Mesothelial cell of epicardium (in vitro differentiated cells): ENCODE measurements around the gene SSBP4. TPM values are rescaled to one million over a fixed set of nuclear protein-coding genes. Genes with fewer than 3 reads are reported as not detected.

ENCODE experiments used
- DNase-seq, 2 experiments: peaks; one replicate each; pipeline ENCODE4 v3.0.0; 2021; ENCODE audit warnings: low spot score in 2 of 2; ENCODE audit not compliant: unreplicated experiment in 2 of 2
- H3K27ac Mint-ChIP-seq: 2 replicates; pipeline ENCODE4 v1.8.0; 2021; ENCODE audit warnings: mixed read lengths
- H3K27me3 Mint-ChIP-seq: 2 replicates; pipeline ENCODE4 v1.8.0; 2021; ENCODE audit warnings: low read depth, mixed read lengths
- H3K36me3 Mint-ChIP-seq: 2 replicates; pipeline ENCODE4 v1.8.0; 2021; ENCODE audit warnings: mixed read lengths
- H3K4me1 Mint-ChIP-seq: 2 replicates; pipeline ENCODE4 v1.8.0; 2021; ENCODE audit warnings: mixed read lengths
- H3K4me3 Mint-ChIP-seq: 2 replicates; pipeline ENCODE4 v1.8.0; 2021; ENCODE audit warnings: mild to moderate bottlenecking, moderate library complexity, mixed read lengths
- H3K9me3 Mint-ChIP-seq: 2 replicates; pipeline ENCODE4 v1.8.0; 2021; ENCODE audit warnings: mixed read lengths
- total RNA-seq: library from RNA; stranded (reverse); gene quantifications from 3 replicates; pipeline ENCODE4 v1.2.1, GENCODE V29; 2021
- TF ChIP-seq, protein P1 (sequence below): fragments of 200-600 bp; sonication (generic); IDR thresholded peaks from one replicate; pipeline ENCODE4 v1.5.0; 2021; ENCODE audit warnings: antibody characterized with exemption; ENCODE audit not compliant: unreplicated experiment

Gene SSBP4
- 120 to 123 TPM (median 121 TPM) in 3 replicates for total RNA-seq

DNA sequence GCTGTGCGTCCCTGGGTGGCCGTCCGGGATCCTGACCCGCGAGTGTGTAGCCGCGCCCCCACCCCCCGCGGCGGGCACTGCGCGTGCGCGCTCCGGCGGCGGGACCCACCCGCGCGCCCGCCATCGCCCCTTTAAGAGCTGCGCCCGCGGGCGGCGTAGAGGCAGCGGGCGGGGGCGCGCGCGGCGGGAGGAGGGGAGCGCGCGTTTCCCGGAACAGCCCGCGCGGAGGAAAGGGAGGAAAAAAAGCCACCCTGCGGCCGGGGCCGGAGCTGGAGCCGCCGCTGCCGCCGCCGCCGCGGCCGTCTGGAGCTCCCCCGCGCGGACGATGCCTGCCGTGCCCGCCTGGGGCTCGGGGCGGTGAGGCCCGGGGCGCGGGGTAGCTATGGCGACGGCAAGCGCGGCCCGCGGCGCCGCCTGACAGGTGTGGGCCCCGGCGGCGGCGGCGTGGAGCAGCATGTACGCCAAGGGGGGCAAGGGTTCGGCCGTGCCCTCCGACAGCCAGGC lies at the start of gene SSBP4:
Gene SSBP4, plus strand, starts transcription at position 204 of the 504 bp plus-strand sequence. Its CDS starts 251 bp downstream, at position 455.
- Mint-ChIP-seq H3K27ac (peak within 1 kb of the TSS; percentile 92), H3K27me3 (no peaks in the 10 kb centered on the region), H3K4me3 (peak within 1 kb of the TSS; percentile 75), H3K36me3 (no peaks in the 10 kb centered on the region), H3K4me1 (peaks cover 68% of the 10 kb centered on the region), H3K9me3 (no peaks in the 10 kb centered on the region)
- TF ChIP-seq, protein P1, sequence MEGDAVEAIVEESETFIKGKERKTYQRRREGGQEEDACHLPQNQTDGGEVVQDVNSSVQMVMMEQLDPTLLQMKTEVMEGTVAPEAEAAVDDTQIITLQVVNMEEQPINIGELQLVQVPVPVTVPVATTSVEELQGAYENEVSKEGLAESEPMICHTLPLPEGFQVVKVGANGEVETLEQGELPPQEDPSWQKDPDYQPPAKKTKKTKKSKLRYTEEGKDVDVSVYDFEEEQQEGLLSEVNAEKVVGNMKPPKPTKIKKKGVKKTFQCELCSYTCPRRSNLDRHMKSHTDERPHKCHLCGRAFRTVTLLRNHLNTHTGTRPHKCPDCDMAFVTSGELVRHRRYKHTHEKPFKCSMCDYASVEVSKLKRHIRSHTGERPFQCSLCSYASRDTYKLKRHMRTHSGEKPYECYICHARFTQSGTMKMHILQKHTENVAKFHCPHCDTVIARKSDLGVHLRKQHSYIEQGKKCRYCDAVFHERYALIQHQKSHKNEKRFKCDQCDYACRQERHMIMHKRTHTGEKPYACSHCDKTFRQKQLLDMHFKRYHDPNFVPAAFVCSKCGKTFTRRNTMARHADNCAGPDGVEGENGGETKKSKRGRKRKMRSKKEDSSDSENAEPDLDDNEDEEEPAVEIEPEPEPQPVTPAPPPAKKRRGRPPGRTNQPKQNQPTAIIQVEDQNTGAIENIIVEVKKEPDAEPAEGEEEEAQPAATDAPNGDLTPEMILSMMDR = no peak
- DNase-seq = peak; percentile 71 to 77

DNA sequence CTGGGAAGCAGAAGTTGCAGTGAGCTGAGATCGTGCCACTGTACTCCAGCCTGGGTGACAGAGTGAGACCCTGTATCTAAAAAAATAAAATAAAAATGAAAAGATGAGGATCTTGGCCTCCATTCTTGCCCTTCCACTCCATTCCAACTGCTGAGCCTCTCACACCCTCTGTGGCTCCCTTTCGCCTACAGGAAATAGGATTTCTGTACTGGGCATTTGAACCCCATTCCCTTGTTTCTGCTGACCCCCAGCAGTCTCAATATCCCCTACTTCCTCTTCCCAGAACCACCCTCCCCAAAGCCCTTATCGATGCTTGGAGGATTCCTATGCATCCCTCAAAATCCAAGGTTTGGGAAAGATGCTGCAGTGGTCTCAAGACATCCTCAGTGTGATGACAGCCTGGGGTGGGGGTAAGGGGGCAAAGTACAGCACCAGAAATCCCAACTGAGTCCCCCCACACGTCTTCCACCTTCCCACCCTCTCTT lies 45.7 kb upstream of the SSBP4 start:
- TF ChIP-seq, protein P1 = no peak
- Mint-ChIP-seq H3K4me1 (peaks cover 23% of the 10 kb centered on the region), H3K36me3 (no peaks in the 10 kb centered on the region), H3K27ac (peak overlapping the region; percentile 97), H3K4me3 (no peak overlapping the region), H3K9me3 (no peaks in the 10 kb centered on the region), H3K27me3 (no peaks in the 10 kb centered on the region)
- no peak for DNase-seq

DNA sequence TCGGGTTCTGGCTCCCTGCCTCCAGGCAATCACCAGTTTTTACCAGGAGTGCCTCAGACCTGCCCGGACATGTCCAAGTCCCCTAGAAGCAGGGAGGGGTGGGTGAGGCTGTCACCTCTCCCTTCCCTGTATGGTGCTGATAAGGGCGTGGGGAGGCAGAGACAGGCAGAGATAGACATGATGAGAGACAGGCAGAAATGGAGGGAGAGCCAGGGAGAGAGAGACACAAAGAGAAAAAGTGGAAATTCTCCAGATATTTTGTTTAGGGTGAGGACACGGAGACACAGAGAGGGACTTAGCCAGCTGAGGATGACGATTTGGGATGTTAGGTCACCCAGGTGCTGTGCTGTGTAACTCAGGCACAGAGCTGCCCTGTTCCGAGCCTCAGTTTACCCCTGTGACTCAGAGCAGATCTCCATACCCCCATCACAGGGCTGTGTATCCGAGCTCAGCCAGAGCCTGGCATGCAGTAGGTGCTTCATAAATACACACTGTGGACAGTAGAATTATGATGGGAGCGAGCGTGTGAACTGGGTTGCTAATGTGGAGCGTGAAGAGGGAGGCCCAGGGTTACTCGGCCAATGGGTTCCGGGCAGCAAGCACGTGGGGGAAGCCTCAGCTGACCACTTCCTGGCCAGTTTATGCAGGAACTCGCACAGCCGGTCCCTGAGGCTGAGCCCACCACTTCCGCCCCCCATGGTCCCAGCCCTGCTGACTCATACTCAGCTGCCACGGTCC lies 45.1 kb upstream of the SSBP4 start:
- TF ChIP-seq, protein P1 = no peak
- Mint-ChIP-seq H3K36me3 (no peaks in the 10 kb centered on the region), H3K27me3 (no peaks in the 10 kb centered on the region), H3K4me3 (no peak overlapping the region), H3K9me3 (no peaks in the 10 kb centered on the region), H3K4me1 (peaks cover 24% of the 10 kb centered on the region), H3K27ac (peak overlapping the region; percentile 97)
- DNase-seq = peak in 1 of 2 experiments; percentile 53

DNA sequence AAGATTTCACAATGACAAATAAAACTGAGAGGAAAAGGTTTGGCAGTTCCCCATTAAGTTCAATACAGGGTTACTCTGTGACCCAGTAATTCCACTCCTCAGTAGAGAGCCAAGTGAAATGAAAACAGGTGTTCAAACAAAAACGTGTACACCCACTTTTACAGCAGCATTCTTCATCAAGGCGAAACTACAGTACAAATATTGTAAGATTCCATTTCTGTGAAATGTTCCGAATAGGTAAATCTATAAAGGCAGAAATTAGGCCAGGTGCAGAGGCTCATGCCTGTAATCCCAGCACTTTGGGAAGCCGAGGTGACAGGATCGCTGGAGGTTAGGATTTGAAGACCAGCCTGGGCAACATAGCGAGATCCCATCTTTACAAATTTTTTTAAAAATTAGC lies 42.2 kb upstream of the SSBP4 start:
- H3K27me3 Mint-ChIP-seq = no peaks in the 10 kb centered on the region
- no peak overlapping the region for H3K4me3 Mint-ChIP-seq
- peaks cover 30% of the 10 kb centered on the region for H3K4me1 Mint-ChIP-seq
- H3K9me3 Mint-ChIP-seq = no peaks in the 10 kb centered on the region
- TF ChIP-seq, protein P1 = no peak
- no peak for DNase-seq
- peak overlapping the region; percentile 75 for H3K27ac Mint-ChIP-seq
- H3K36me3 Mint-ChIP-seq = no peaks in the 10 kb centered on the region

DNA sequence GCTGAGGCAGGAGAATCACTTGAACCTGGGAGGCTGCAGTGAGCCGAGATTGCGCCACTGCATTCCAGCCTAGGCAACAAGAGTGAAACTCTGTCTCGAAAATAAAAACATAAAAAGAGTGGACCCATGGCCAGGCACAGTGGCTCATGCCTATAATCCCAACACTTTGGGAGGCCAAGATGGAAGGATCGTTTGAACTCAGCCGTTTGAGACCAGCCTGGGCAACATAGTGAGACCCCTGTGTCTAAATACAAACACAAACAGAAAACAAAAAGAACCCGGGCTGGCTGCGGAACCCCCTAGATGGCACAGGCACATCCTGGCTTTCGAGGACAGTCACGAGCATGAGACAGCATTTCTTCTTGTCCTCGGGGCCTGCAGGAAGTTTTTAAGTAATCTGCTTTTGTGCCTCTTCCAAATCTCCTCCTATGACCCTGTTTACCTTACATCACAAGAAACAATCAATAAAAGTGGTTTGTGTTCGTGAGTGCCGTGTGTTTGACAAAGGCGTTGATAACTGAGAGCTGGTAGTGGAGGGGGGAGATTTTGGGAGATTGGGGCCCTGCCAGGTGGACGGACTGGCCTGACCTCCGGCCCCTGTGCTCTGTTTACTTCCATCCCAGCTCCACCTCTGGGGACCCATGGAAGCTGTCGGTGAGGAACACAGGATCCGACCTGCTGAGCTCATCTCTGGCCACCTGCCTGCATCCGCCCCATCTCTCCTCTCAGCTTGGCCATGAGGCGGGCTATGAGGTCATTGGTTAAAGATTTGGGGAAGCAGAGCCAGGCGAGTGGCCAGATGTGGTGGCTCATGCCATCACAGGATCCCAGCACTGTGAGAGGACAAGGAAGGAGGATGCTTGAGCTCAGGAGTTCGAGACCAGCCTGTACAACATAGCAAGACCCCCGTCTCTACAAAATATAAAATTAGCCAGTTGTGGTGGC lies 39.1 kb upstream of the SSBP4 start:
- DNase-seq = no peak
- no peaks in the 10 kb centered on the region for H3K9me3 Mint-ChIP-seq
- TF ChIP-seq, protein P1 = no peak
- H3K36me3 Mint-ChIP-seq = no peaks in the 10 kb centered on the region
- H3K4me1 Mint-ChIP-seq = peaks cover 25% of the 10 kb centered on the region
- peak overlapping the region; percentile 66 for H3K27ac Mint-ChIP-seq
- H3K27me3 Mint-ChIP-seq = no peaks in the 10 kb centered on the region
- no peak overlapping the region for H3K4me3 Mint-ChIP-seq
